Keratinocyte (primary cell): ENCODE data around the gene NOD2. TPM values are rescaled to one million over a fixed set of nuclear protein-coding genes. Genes with fewer than 3 reads are reported as not detected.

Experiments
- DNase-seq: peaks from one replicate; pipeline ENCODE4 v3.0.0-alpha.2; 2011; ENCODE audit warnings: low read depth, missing footprints, low spot score
- FAIRE-seq: peaks from 2 replicates; lab custom pipeline; 2011; peaks lifted over from hg19 to GRCh38; lab: Jason Lieb, UNC
- H2AFZ ChIP-seq: 2 replicates; pipeline ENCODE4 v1.6.0; 2012; ENCODE audit warnings: low read length, control low read depth, inconsistent platforms; ENCODE audit not compliant: control insufficient read depth
- H3K27ac ChIP-seq: 2 replicates; pipeline ENCODE4 v1.5.1; 2011; ENCODE audit warnings: low read length; ENCODE audit not compliant: control insufficient read depth, insufficient read depth
- H3K27me3 ChIP-seq: 3 replicates; pipeline ENCODE4 v1.6.0; 2011; ENCODE audit warnings: low read length; ENCODE audit not compliant: control insufficient read depth, insufficient read depth; ENCODE audit errors: extremely low read depth
- H3K36me3 ChIP-seq, 2 experiments: 2 replicates in 1 of 2; 3 replicates in 1 of 2; pipeline ENCODE4 v1.5.1; 2011; ENCODE audit warnings: low read length in 2 of 2, mild to moderate bottlenecking in 1 of 2; ENCODE audit not compliant: control insufficient read depth in 2 of 2, insufficient read depth in 2 of 2; ENCODE audit errors: extremely low read depth in 1 of 2
- H3K4me1 ChIP-seq: 3 replicates; pipeline ENCODE4 v1.5.1; 2011; ENCODE audit warnings: low read length; ENCODE audit not compliant: control insufficient read depth, insufficient read depth; ENCODE audit errors: extremely low read depth
- H3K4me2 ChIP-seq: 3 replicates; pipeline ENCODE4 v1.6.0; 2011; ENCODE audit warnings: low read depth, low read length; ENCODE audit not compliant: control insufficient read depth, insufficient read depth; ENCODE audit errors: extremely low read depth
- H3K4me3 ChIP-seq, 3 experiments: fragments of 200-600 bp in 1 of 3; sonication (generic) in 1 of 3; 2 replicates in 2 of 3; 3 replicates in 1 of 3; pipeline ENCODE4 v1.5.1; 2011 to 2016; ENCODE audit warnings: low read length in 3 of 3, mild to moderate bottlenecking in 3 of 3, control low read depth in 2 of 3, inconsistent platforms in 1 of 3, low read depth in 1 of 3, mixed read lengths in 1 of 3, mixed run types in 1 of 3, moderate library complexity in 1 of 3; ENCODE audit not compliant: control insufficient read depth in 2 of 3, insufficient read depth in 2 of 3; ENCODE audit errors: extremely low read depth in 1 of 3
- H3K79me2 ChIP-seq: 2 replicates; pipeline ENCODE4 v1.6.0; 2012; ENCODE audit warnings: low read length; ENCODE audit not compliant: control insufficient read depth, insufficient read depth
- H3K9ac ChIP-seq: 3 replicates; pipeline ENCODE4 v1.6.0; 2011; ENCODE audit warnings: low read length; ENCODE audit not compliant: control insufficient read depth, insufficient read depth; ENCODE audit errors: extremely low read depth
- H3K9me1 ChIP-seq: 3 replicates; pipeline ENCODE4 v1.6.0; 2011; ENCODE audit warnings: low read length; ENCODE audit not compliant: control insufficient read depth, insufficient read depth; ENCODE audit errors: extremely low read depth
- H3K9me3 ChIP-seq: 2 replicates; pipeline ENCODE4 v1.5.1; 2012; ENCODE audit warnings: low read depth, low read length; ENCODE audit not compliant: control insufficient read depth
- H4K20me1 ChIP-seq: 3 replicates; pipeline ENCODE4 v1.6.0; 2011; ENCODE audit warnings: low read length; ENCODE audit not compliant: control insufficient read depth, insufficient read depth; ENCODE audit errors: extremely low read depth
- CTCF ChIP-seq, 3 experiments: IDR thresholded peaks in 1 of 3; conservative IDR thresholded peaks in 1 of 3; optimal IDR thresholded peaks in 1 of 3; 2 replicates in 2 of 3; 3 replicates in 1 of 3; pipeline versions ENCODE3 to v1.5.1; 2011; ENCODE audit warnings: low read length in 3 of 3, mild to moderate bottlenecking in 3 of 3, moderate library complexity in 2 of 3, control low read depth in 1 of 3, inconsistent platforms in 1 of 3; ENCODE audit not compliant: insufficient read depth in 2 of 3; ENCODE audit errors: extremely low read depth in 1 of 3
- EZH2 ChIP-seq: IDR thresholded peaks from one replicate; pipeline ENCODE4 v1.6.1; 2012; ENCODE audit warnings: inconsistent platforms, mild to moderate bottlenecking, low read length, moderate library complexity
- dilution Hi-C: fragments of 300-500 bp; cut with MboI; formaldehyde crosslinking; loops from one replicate; pipeline ENCODE4 v1.7.0; 2020; ENCODE audit warnings: low sequenced_read_pairs; ENCODE audit not compliant: extremely low pct_ligation_motif_present
- polyA plus RNA-seq, 5 experiments: library from polyadenylated mRNA; depleted of rRNA in 3 of 5; stranded (reverse) in 3 of 5; stranded (forward) in 1 of 5; unstranded in 1 of 5; fragments of >200 nt; gene quantifications; 1 replicate in 1 of 5; 2 replicates in 3 of 5; 3 replicates in 1 of 5; pipeline versions ENCODE4 v1.2.1 to v1.2.3, GENCODE V29; 2011 to 2012; ENCODE audit warnings: missing spikeins in 2 of 5, low read depth in 1 of 5, low replicate concordance in 1 of 5

NOD2 gene
- polyA plus RNA-seq, 1 donor (not counting 4 experiments of a cell fraction or from before 2014, with no cell fraction given): 0.80 TPM

- no peak for FAIRE-seq
Observed at GRCh38 chr16:50744881-50745280, 51.5 kb downstream of the NOD2 start.

GRCh38 chr16:50745940-50746339 is 52.5 kb downstream of the NOD2 start:
- H4K20me1 ChIP-seq: no peaks in the 10 kb centered on the region
- no peaks in the 10 kb centered on the region for H3K27me3 ChIP-seq
- peaks cover 41% of the 10 kb centered on the region for H3K4me1 ChIP-seq
- H3K27ac ChIP-seq: peak overlapping the region; percentile 93
- H3K4me3 ChIP-seq: no peak overlapping the region
- TF ChIP-seq EZH2 (no peak), CTCF (optimal IDR thresholded peaks at IDR 0.05 in 1 of 3, IDR thresholded peaks at IDR 0.05 in 1 of 3, conservative IDR thresholded peaks at IDR 0.05 in 1 of 3; ENCODE audit: extremely low read depth in 1 of 3, insufficient read depth in 2 of 3, low read length in 3 of 3) (no peak)
- H3K9ac ChIP-seq: no peak overlapping the region
- DNase-seq (no peak), FAIRE-seq (no peak)
- H2AFZ ChIP-seq: no peak overlapping the region
- peaks cover 2% of the 10 kb centered on the region for H3K9me1 ChIP-seq
- no peaks in the 10 kb centered on the region for H3K9me3 ChIP-seq
- peaks cover 2 to 9% of the 10 kb centered on the region in 2 experiments for H3K36me3 ChIP-seq
- peaks cover 14% of the 10 kb centered on the region for H3K79me2 ChIP-seq
- peak overlapping the region; percentile 14 for H3K4me2 ChIP-seq
- dilution Hi-C loops: no loop called here

More at GRCh38 chr16:50744881-50745280, 51.5 kb downstream of the NOD2 start:
- peaks cover 2% of the 10 kb centered on the region for H3K9me1 ChIP-seq
- dilution Hi-C loops: no loop called here
- H3K79me2 ChIP-seq: peaks cover 14% of the 10 kb centered on the region
- H3K9ac ChIP-seq: peak overlapping the region; percentile 94
- H3K27me3 ChIP-seq: no peaks in the 10 kb centered on the region
- no peak for DNase-seq
- H3K4me3 ChIP-seq: peak overlapping the region in 2 of 3 experiments; percentile 33 to 45
- H3K27ac ChIP-seq: peak overlapping the region; percentile 93
- peaks cover under 1 to 6% of the 10 kb centered on the region in 2 experiments for H3K36me3 ChIP-seq
- H4K20me1 ChIP-seq: no peaks in the 10 kb centered on the region
- no peak for TF ChIP-seq EZH2
- no peaks in the 10 kb centered on the region for H3K9me3 ChIP-seq
- H3K4me2 ChIP-seq: peak overlapping the region; percentile 94
- no peak overlapping the region for H2AFZ ChIP-seq
- H3K4me1 ChIP-seq: peaks cover 46% of the 10 kb centered on the region
